Measurements from ENCODE around the gene GREB1. TPM values are rescaled to one million over a fixed set of nuclear protein-coding genes. Genes with fewer than 3 reads are reported as not detected.

GREB1 gene, protein sequence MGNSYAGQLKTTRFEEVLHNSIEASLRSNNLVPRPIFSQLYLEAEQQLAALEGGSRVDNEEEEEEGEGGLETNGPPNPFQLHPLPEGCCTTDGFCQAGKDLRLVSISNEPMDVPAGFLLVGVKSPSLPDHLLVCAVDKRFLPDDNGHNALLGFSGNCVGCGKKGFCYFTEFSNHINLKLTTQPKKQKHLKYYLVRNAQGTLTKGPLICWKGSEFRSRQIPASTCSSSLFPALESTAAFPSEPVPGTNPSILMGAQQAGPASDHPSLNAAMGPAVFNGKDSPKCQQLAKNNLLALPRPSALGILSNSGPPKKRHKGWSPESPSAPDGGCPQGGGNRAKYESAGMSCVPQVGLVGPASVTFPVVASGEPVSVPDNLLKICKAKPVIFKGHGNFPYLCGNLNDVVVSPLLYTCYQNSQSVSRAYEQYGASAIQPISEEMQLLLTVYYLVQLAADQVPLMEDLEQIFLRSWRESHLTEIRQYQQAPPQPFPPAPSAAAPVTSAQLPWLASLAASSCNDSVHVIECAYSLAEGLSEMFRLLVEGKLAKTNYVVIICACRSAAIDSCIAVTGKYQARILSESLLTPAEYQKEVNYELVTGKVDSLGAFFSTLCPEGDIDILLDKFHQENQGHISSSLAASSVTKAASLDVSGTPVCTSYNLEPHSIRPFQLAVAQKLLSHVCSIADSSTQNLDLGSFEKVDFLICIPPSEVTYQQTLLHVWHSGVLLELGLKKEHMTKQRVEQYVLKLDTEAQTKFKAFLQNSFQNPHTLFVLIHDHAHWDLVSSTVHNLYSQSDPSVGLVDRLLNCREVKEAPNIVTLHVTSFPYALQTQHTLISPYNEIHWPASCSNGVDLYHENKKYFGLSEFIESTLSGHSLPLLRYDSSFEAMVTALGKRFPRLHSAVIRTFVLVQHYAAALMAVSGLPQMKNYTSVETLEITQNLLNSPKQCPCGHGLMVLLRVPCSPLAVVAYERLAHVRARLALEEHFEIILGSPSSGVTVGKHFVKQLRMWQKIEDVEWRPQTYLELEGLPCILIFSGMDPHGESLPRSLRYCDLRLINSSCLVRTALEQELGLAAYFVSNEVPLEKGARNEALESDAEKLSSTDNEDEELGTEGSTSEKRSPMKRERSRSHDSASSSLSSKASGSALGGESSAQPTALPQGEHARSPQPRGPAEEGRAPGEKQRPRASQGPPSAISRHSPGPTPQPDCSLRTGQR (N-terminal part only)
- 0.18 and 1.3 TPM in 2 replicates for total RNA-seq

DNA sequence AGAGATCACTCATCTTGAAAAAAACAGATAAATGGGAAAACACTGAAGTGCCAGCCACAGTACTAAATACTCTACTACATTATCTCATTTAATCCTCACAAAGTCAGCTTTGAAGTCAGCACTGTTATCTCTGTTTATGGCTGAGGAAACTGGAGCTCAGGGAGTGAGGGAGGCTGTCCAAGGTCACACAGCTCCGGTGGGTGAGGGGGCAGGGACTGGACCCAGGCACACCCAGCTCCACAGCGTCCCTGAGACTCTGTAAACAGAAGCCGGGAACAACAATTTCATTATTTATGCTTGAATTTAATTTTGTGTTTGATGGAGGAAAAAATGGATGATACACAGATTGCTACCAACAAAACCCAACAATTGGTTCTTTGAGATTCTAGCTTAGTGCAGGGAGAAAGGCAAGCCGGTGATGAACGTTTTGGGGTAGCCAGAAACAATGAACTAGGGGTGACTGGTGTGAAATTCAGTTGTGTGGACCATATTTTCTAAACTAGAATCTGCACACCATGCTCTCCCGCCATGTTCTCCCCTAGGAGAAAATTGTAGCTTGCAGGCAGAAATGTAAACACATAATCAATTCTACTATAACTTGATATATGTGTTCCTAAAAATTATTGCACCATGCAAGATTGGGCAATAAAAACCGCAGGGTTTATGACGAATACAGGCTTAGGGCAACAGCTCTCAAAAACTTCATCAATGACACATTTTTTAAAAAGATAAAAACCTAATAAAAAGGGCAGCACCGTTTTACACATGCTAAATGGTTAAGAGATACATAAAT lies at the start of gene GREB1:
GREB1 (plus strand) TSS at position 768 of the 793 bp plus-strand sequence. CDS start 22,570 bp downstream, outside the sequence.

DNA sequence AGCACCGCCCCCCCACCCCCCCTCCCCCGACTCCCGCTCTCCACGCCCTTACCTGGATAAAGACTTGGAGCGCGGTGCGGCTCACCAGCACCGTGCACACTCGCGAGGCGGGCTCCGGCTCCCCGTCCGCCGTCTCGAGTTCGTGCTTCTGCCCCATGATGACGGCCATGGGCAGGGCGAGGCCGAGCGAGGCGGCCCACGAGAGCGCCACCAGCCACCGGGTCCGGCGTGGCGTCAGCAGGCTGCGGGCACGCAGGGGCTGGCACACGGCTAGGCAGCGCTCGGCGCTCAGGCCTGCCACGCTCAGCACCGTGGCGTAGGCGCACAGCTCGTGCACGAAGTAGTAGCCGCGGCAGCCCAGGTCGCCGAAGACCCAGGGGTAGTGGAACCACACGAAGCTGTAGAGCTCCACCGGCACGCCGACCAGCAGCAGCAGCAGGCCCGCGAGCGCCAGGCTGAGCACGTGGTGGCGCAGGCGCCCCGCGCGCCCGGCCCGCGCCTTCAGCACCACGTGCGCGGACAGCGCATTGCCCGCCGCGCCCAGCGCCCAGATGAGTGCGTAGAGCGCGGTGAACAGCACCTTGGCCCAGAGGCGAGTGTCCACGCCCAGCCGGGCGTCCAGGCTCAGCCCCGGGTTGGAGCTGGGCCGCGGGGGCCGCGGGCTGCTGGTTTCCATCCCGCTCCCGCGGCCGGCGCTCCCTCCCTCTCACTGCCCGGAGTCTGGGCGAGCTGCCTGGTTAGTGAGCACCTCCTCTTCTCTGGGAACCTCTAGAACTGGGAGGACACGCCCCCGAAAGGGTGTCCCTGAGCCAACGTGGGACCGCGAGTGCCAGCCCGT lies 135.8 kb downstream of the GREB1 start, which contains the start of gene NTSR2:
NTSR2 (minus strand) TSS at position 742 of the 838 bp plus-strand sequence; CDS start at position 676, 66 bp downstream.

Other genes starting within 250 kb of the GREB1 start
- 21.1 and 28.5 TPM in 2 replicates for gene ROCK2, start 189.4 kb upstream of the GREB1 start, total RNA-seq
- gene E2F6, start 67.9 kb upstream of the GREB1 start, total RNA-seq, result 5.5 and 6.7 TPM in 2 replicates
- not detected in 2 replicates for gene NTSR2, start 136.2 kb downstream of the GREB1 start, total RNA-seq
- 14.3 and 16.4 TPM in 2 replicates for gene LPIN1, start 212.6 kb downstream of the GREB1 start, total RNA-seq